Psoas muscle (tissue), 8 donors: Measurements from ENCODE around the gene RAPGEF3. TPM values are rescaled to one million over a fixed set of nuclear protein-coding genes. Genes with fewer than 3 reads are reported as not detected.

Experiments
- ATAC-seq, 4 donors: fragments of 200-7000 bp; cut with Tn5 transposase; one replicate each; pipeline ENCODE4 v1.9.1; 2020; ENCODE audit warnings: moderate library complexity in 3 of 4, mild to moderate bottlenecking in 2 of 4
- DNase-seq, 2 donors: peaks; one replicate each; pipeline ENCODE4 v3.0.0-alpha.2; 2020
- H3K27ac ChIP-seq: fragments of 200-600 bp; one replicate; pipeline ENCODE4 v1.8.0; 2022
- H3K27me3 ChIP-seq, 3 donors: fragments of 200-600 bp in 1 of 3; one replicate each; pipeline versions ENCODE4 v1.6.1 to v1.8.0; 2013 to 2022; ENCODE audit warnings: low read length in 2 of 3, mild to moderate bottlenecking in 2 of 3, moderate library complexity in 1 of 3; ENCODE audit not compliant: insufficient read depth in 3 of 3
- H3K36me3 ChIP-seq, 2 donors: fragments of 200-600 bp in 1 of 2; one replicate each; pipeline versions ENCODE4 v1.6.1 to v1.8.0; 2013 to 2022; ENCODE audit warnings: low read depth in 1 of 2, mild to moderate bottlenecking in 1 of 2, moderate library complexity in 1 of 2; ENCODE audit not compliant: insufficient read depth in 1 of 2
- H3K4me1 ChIP-seq: fragments of 200-600 bp; one replicate; pipeline ENCODE4 v1.8.0; 2022
- H3K4me3 ChIP-seq: fragments of 200-600 bp; one replicate; pipeline ENCODE4 v1.8.0; 2022; ENCODE audit warnings: mild to moderate bottlenecking
- H3K9me3 ChIP-seq: fragments of 200-600 bp; one replicate; pipeline ENCODE4 v1.8.0; 2022
- CTCF ChIP-seq: fragments of 200-600 bp; IDR thresholded peaks from one replicate; pipeline ENCODE4 v1.8.0; 2022; ENCODE audit warnings: antibody characterized with exemption
- WGBS, 3 donors: extraction: QIAGEN DNeasy Blood & Tissue Kit; methylation state at CpG; one replicate each; pipeline versions ENCODE4 v1.1.6 to v1.1.7; 2013; 5-methylcytosine and 5-hydroxymethylcytosine counted together
- intact Hi-C, 2 donors: fragments of 100-400 bp; cut with DNase I; formaldehyde crosslinking; loops; one replicate each; pipeline versions ENCODE4 v1.11.0 to v1.14.2; 2022
- polyA plus RNA-seq, 3 donors: library from polyadenylated mRNA; stranded (reverse); fragments of 200-250 nt; gene quantifications; one replicate each; pipeline ENCODE4 v1.2.3, GENCODE V29; 2013
- total RNA-seq, 4 donors: library from RNA; stranded (reverse); fragmentation: NEBNext Ultra II Directional in 2 of 4; extraction: Animal tissue kit (Norgen Biotek cat#: 25700) in 2 of 4; gene quantifications; one replicate each; pipeline versions ENCODE4 v1.2.1 to v1.2.4, GENCODE V29; 2021 to 2023
- donor health status: healthy with polysubstance abuse.
- donor health status: DM: no; HTN: no; CAD: no; lungs with moderate emphysema.
- donor health status: Bipolar disorder and iron deficiency.
- donor health status: healthy.
- donor health status: DM: yes; HTN: yes; CAD: no.
- donor health status: DM: no; HTN: no; CAD: no.
- donor health status: DM: no; HTN: no; CAD: no.
- donor health status: DM: yes; HTN: yes; CAD: no.

RAPGEF3 gene
- total and polyA plus RNA-seq, 7 donors, result 5.1 to 29.9 (median 14.7) TPM

GRCh38 chr12:47757364-47757839 is 1.3 kb downstream of the RAPGEF3 start:
- DNase-seq (no peak), ATAC-seq (no peak)
- Histone ChIP-seq H3K4me3 (peak overlapping the region; percentile 72), H3K36me3 (no peaks in the 10 kb centered on the region), H3K27me3 (no peaks in the 10 kb centered on the region), H3K9me3 (no peaks in the 10 kb centered on the region), H3K4me1 (peaks cover 34% of the 10 kb centered on the region), H3K27ac (peak overlapping the region; percentile 21)
- 63 to 68% (median 63%) methylated on average over 7 of the region's 7 CpGs for WGBS, 3 donors
- intact Hi-C loops, result no loop called here
- TF ChIP-seq CTCF, result no peak

GRCh38 chr12:47755655-47756562 is 2.8 kb downstream of the RAPGEF3 start:
- H3K36me3 ChIP-seq, result peaks cover 0 to under 1% of the 10 kb centered on the region in 2 donors
- no peaks in the 10 kb centered on the region for H3K9me3 ChIP-seq
- H3K27ac ChIP-seq, result no peak overlapping the region
- no peaks in the 10 kb centered on the region for H3K27me3 ChIP-seq
- peak overlapping the region; percentile 72 for H3K4me3 ChIP-seq
- no peak for DNase-seq
- intact Hi-C loops, result no loop called here
- TF ChIP-seq CTCF, result no peak
- ATAC-seq, result no peak
- WGBS, 3 donors, result 68 to 74% (median 72%) methylated on average over 12 of the region's 12 CpGs
- peaks cover 38% of the 10 kb centered on the region for H3K4me1 ChIP-seq

- intact Hi-C loops, result no loop called here
- WGBS, 3 donors, result 34 to 68% (median 47%) methylated on average over 3 of the region's 3 CpGs
- no peaks in the 10 kb centered on the region for H3K9me3 ChIP-seq
- no peak overlapping the region for H3K4me3 ChIP-seq
- no peak for DNase-seq
- ATAC-seq, result peak in 1 of 4 donors; percentile 23
- H3K27me3 ChIP-seq, result no peaks in the 10 kb centered on the region
- peaks cover 38% of the 10 kb centered on the region for H3K4me1 ChIP-seq
- H3K36me3 ChIP-seq, result peaks cover 0 to 3% of the 10 kb centered on the region in 2 donors
- peak overlapping the region; percentile 25 for H3K27ac ChIP-seq
- no peak for TF ChIP-seq CTCF
These were observed 3.8 kb downstream of the RAPGEF3 start for GRCh38 chr12:47754881-47755280.

GRCh38 chr12:47754126-47754525 is 4.6 kb downstream of the RAPGEF3 start:
- no peak for ATAC-seq
- intact Hi-C loops, result no loop called here
- no peak for DNase-seq
- Histone ChIP-seq H3K4me1 (peaks cover 38% of the 10 kb centered on the region), H3K9me3 (no peaks in the 10 kb centered on the region), H3K27ac (peak overlapping the region; percentile 89), H3K4me3 (peak overlapping the region; percentile 34), H3K27me3 (no peaks in the 10 kb centered on the region), H3K36me3 (peaks cover 0 to 3% of the 10 kb centered on the region in 2 donors)
- WGBS, 3 donors, result 79 to 86% (median 82%) methylated on average over 4 of the region's 4 CpGs
- no peak for TF ChIP-seq CTCF
